ENCODE data around the gene ABCA2.

Gene ABCA2

GRCh38 chr9:136988872-136989271 is 39.2 kb downstream of the ABCA2 start:
- peaks cover 0 to under 1% of the 10 kb centered on the region in 2 donors for H3K36me3 ChIP-seq (ENCODE audit: control insufficient read depth in 1 of 2, insufficient read depth in 2 of 2, low read length in 2 of 2)
- H3K9me3 ChIP-seq (ENCODE audit: control insufficient read depth in 1 of 2, low read length in 2 of 2): no peaks in the 10 kb centered on the region
- no peak overlapping the region for H3K27ac ChIP-seq (ENCODE audit: low read depth, low read length)
- no peak overlapping the region for H3K9ac ChIP-seq (ENCODE audit: low read depth in 1 of 2, low read length in 2 of 2)
- H3K4me3 ChIP-seq (ENCODE audit: low read depth in 1 of 2, low read length in 2 of 2): no peak overlapping the region
- H3K27me3 ChIP-seq (ENCODE audit: control insufficient read depth in 1 of 2, insufficient read depth in 2 of 2, low read length in 2 of 2): peaks cover 12 to 14% of the 10 kb centered on the region in 2 donors
- peaks cover 10 to 14% of the 10 kb centered on the region in 2 donors for H3K4me1 ChIP-seq (ENCODE audit: control insufficient read depth in 1 of 2, insufficient read depth in 2 of 2, low read length in 2 of 2)

GRCh38 chr9:136985853-136986252 is 42.2 kb downstream of the ABCA2 start:
- Histone ChIP-seq H3K4me3 (ENCODE audit: low read depth in 1 of 2, low read length in 2 of 2) (no peak overlapping the region), H3K4me1 (ENCODE audit: control insufficient read depth in 1 of 2, insufficient read depth in 2 of 2, low read length in 2 of 2) (no peaks in the 10 kb centered on the region), H3K36me3 (ENCODE audit: control insufficient read depth in 1 of 2, insufficient read depth in 2 of 2, low read length in 2 of 2) (no peaks in the 10 kb centered on the region), H3K9me3 (ENCODE audit: control insufficient read depth in 1 of 2, low read length in 2 of 2) (no peaks in the 10 kb centered on the region), H3K27me3 (ENCODE audit: control insufficient read depth in 1 of 2, insufficient read depth in 2 of 2, low read length in 2 of 2) (peaks cover 18% of the 10 kb centered on the region in 2 donors), H3K9ac (ENCODE audit: low read depth in 1 of 2, low read length in 2 of 2) (no peak overlapping the region), H3K27ac (ENCODE audit: low read depth, low read length) (no peak overlapping the region)

- H3K36me3 ChIP-seq (ENCODE audit: control insufficient read depth in 1 of 2, insufficient read depth in 2 of 2, low read length in 2 of 2): no peaks in the 10 kb centered on the region
- peaks cover 18% of the 10 kb centered on the region in 2 donors for H3K27me3 ChIP-seq (ENCODE audit: control insufficient read depth in 1 of 2, insufficient read depth in 2 of 2, low read length in 2 of 2)
- H3K4me3 ChIP-seq (ENCODE audit: low read depth in 1 of 2, low read length in 2 of 2): no peak overlapping the region
- H3K9ac ChIP-seq (ENCODE audit: low read depth in 1 of 2, low read length in 2 of 2): no peak overlapping the region
- no peaks in the 10 kb centered on the region for H3K4me1 ChIP-seq (ENCODE audit: control insufficient read depth in 1 of 2, insufficient read depth in 2 of 2, low read length in 2 of 2)
- no peaks in the 10 kb centered on the region for H3K9me3 ChIP-seq (ENCODE audit: control insufficient read depth in 1 of 2, low read length in 2 of 2)
- no peak overlapping the region for H3K27ac ChIP-seq (ENCODE audit: low read depth, low read length)
Observed at GRCh38 chr9:136985027-136985602, 42.9 kb downstream of the ABCA2 start.

- Histone ChIP-seq H3K9ac (ENCODE audit: low read depth in 1 of 2, low read length in 2 of 2) (no peak overlapping the region), H3K36me3 (ENCODE audit: control insufficient read depth in 1 of 2, insufficient read depth in 2 of 2, low read length in 2 of 2) (no peaks in the 10 kb centered on the region), H3K4me3 (ENCODE audit: low read depth in 1 of 2, low read length in 2 of 2) (no peak overlapping the region), H3K9me3 (ENCODE audit: control insufficient read depth in 1 of 2, low read length in 2 of 2) (no peaks in the 10 kb centered on the region), H3K27ac (ENCODE audit: low read depth, low read length) (no peak overlapping the region), H3K4me1 (ENCODE audit: control insufficient read depth in 1 of 2, insufficient read depth in 2 of 2, low read length in 2 of 2) (no peaks in the 10 kb centered on the region), H3K27me3 (ENCODE audit: control insufficient read depth in 1 of 2, insufficient read depth in 2 of 2, low read length in 2 of 2) (peaks cover 18% of the 10 kb centered on the region in 2 donors)
Observed at GRCh38 chr9:136984464-136985026, 43.5 kb downstream of the ABCA2 start.

- no peak overlapping the region for H3K4me3 ChIP-seq (ENCODE audit: low read depth in 1 of 2, low read length in 2 of 2)
- no peaks in the 10 kb centered on the region for H3K4me1 ChIP-seq (ENCODE audit: control insufficient read depth in 1 of 2, insufficient read depth in 2 of 2, low read length in 2 of 2)
- H3K36me3 ChIP-seq (ENCODE audit: control insufficient read depth in 1 of 2, insufficient read depth in 2 of 2, low read length in 2 of 2): no peaks in the 10 kb centered on the region
- peaks cover 18% of the 10 kb centered on the region in 2 donors for H3K27me3 ChIP-seq (ENCODE audit: control insufficient read depth in 1 of 2, insufficient read depth in 2 of 2, low read length in 2 of 2)
- H3K27ac ChIP-seq (ENCODE audit: low read depth, low read length): no peak overlapping the region
- no peak overlapping the region for H3K9ac ChIP-seq (ENCODE audit: low read depth in 1 of 2, low read length in 2 of 2)
- H3K9me3 ChIP-seq (ENCODE audit: control insufficient read depth in 1 of 2, low read length in 2 of 2): no peaks in the 10 kb centered on the region
Observed at GRCh38 chr9:136983656-136984314, 44.3 kb downstream of the ABCA2 start.

GRCh38 chr9:136983167-136983566 is 44.9 kb downstream of the ABCA2 start:
- H3K9me3 ChIP-seq (ENCODE audit: control insufficient read depth in 1 of 2, low read length in 2 of 2): no peaks in the 10 kb centered on the region
- H3K27ac ChIP-seq (ENCODE audit: low read depth, low read length): no peak overlapping the region
- H3K36me3 ChIP-seq (ENCODE audit: control insufficient read depth in 1 of 2, insufficient read depth in 2 of 2, low read length in 2 of 2): no peaks in the 10 kb centered on the region
- peaks cover 18% of the 10 kb centered on the region in 2 donors for H3K27me3 ChIP-seq (ENCODE audit: control insufficient read depth in 1 of 2, insufficient read depth in 2 of 2, low read length in 2 of 2)
- H3K4me3 ChIP-seq (ENCODE audit: low read depth in 1 of 2, low read length in 2 of 2): no peak overlapping the region
- H3K4me1 ChIP-seq (ENCODE audit: control insufficient read depth in 1 of 2, insufficient read depth in 2 of 2, low read length in 2 of 2): peaks cover 0 to under 1% of the 10 kb centered on the region in 2 donors
- H3K9ac ChIP-seq (ENCODE audit: low read depth in 1 of 2, low read length in 2 of 2): no peak overlapping the region

GRCh38 chr9:136982232-136983051 is 45.6 kb downstream of the ABCA2 start, which contains the start of gene LCNL1:
Gene LCNL1 (plus strand): TSS chr9:136982993. CDS start chr9:136983587, 594 bp downstream.
- Histone ChIP-seq H3K27me3 (ENCODE audit: control insufficient read depth in 1 of 2, insufficient read depth in 2 of 2, low read length in 2 of 2) (peaks cover 18 to 22% of the 10 kb centered on the region in 2 donors), H3K27ac (ENCODE audit: low read depth, low read length) (no peak within 1 kb of the TSS), H3K4me1 (ENCODE audit: control insufficient read depth in 1 of 2, insufficient read depth in 2 of 2, low read length in 2 of 2) (peaks cover 0 to 7% of the 10 kb centered on the region in 2 donors), H3K4me3 (ENCODE audit: low read depth in 1 of 2, low read length in 2 of 2) (no peak within 1 kb of the TSS), H3K36me3 (ENCODE audit: control insufficient read depth in 1 of 2, insufficient read depth in 2 of 2, low read length in 2 of 2) (no peaks in the 10 kb centered on the region), H3K9ac (ENCODE audit: low read depth in 1 of 2, low read length in 2 of 2) (no peak within 1 kb of the TSS), H3K9me3 (ENCODE audit: control insufficient read depth in 1 of 2, low read length in 2 of 2) (no peaks in the 10 kb centered on the region)

- H3K9me3 ChIP-seq (ENCODE audit: control insufficient read depth in 1 of 2, low read length in 2 of 2): no peaks in the 10 kb centered on the region
- no peak overlapping the region for H3K4me3 ChIP-seq (ENCODE audit: low read depth in 1 of 2, low read length in 2 of 2)
- H3K36me3 ChIP-seq (ENCODE audit: control insufficient read depth in 1 of 2, insufficient read depth in 2 of 2, low read length in 2 of 2): no peaks in the 10 kb centered on the region
- H3K27ac ChIP-seq (ENCODE audit: low read depth, low read length): no peak overlapping the region
- H3K4me1 ChIP-seq (ENCODE audit: control insufficient read depth in 1 of 2, insufficient read depth in 2 of 2, low read length in 2 of 2): peaks cover 0 to 9% of the 10 kb centered on the region in 2 donors
- H3K27me3 ChIP-seq (ENCODE audit: control insufficient read depth in 1 of 2, insufficient read depth in 2 of 2, low read length in 2 of 2): peaks cover 18 to 29% of the 10 kb centered on the region in 2 donors
- H3K9ac ChIP-seq (ENCODE audit: low read depth in 1 of 2, low read length in 2 of 2): no peak overlapping the region
Observed at GRCh38 chr9:136981588-136982231, 46.3 kb downstream of the ABCA2 start.

- H3K9me3 ChIP-seq (ENCODE audit: control insufficient read depth in 1 of 2, low read length in 2 of 2): no peaks in the 10 kb centered on the region
- no peak overlapping the region for H3K4me3 ChIP-seq (ENCODE audit: low read depth in 1 of 2, low read length in 2 of 2)
- H3K9ac ChIP-seq (ENCODE audit: low read depth in 1 of 2, low read length in 2 of 2): no peak overlapping the region
- peaks cover 0 to 11% of the 10 kb centered on the region in 2 donors for H3K4me1 ChIP-seq (ENCODE audit: control insufficient read depth in 1 of 2, insufficient read depth in 2 of 2, low read length in 2 of 2)
- peaks cover 18 to 31% of the 10 kb centered on the region in 2 donors for H3K27me3 ChIP-seq (ENCODE audit: control insufficient read depth in 1 of 2, insufficient read depth in 2 of 2, low read length in 2 of 2)
- H3K36me3 ChIP-seq (ENCODE audit: control insufficient read depth in 1 of 2, insufficient read depth in 2 of 2, low read length in 2 of 2): no peaks in the 10 kb centered on the region
- no peak overlapping the region for H3K27ac ChIP-seq (ENCODE audit: low read depth, low read length)
Observed at GRCh38 chr9:136980669-136981478, 47.2 kb downstream of the ABCA2 start.
